AG04449 (cell line): Measurements from ENCODE around the gene RHOH.

Experiments used
- CTCF ChIA-PET: fragments of 350-600 bp; formaldehyde crosslinking; extraction: SDS; loops from one replicate; lab custom pipeline; 2021; ENCODE audit warnings: antibody characterized with exemption; lab: Yijun Ruan, JAX
- POLR2A ChIA-PET: fragments of 400-600, 350-600 bp; formaldehyde crosslinking; extraction: SDS; loops from one replicate; lab custom pipeline; 2020; ENCODE audit warnings: antibody characterized with exemption, inconsistent platforms; lab: Yijun Ruan, JAX
- DNase-seq: peaks from one replicate; pipeline ENCODE4 v3.0.0-alpha.2; 2010; ENCODE audit warnings: low read depth, low spot score
- H3K4me3 ChIP-seq: 2 replicates; pipeline ENCODE4 v1.5.1; 2011; ENCODE audit warnings: low read depth, mild to moderate bottlenecking, control low read depth, low read length
- TF ChIP-seq, protein P1 (sequence below): IDR thresholded peaks from one replicate; pipeline ENCODE4 v1.5.1; 2011; ENCODE audit warnings: mild to moderate bottlenecking, moderate library complexity, low read length, control low read depth, inconsistent platforms; ENCODE audit not compliant: insufficient read depth; ENCODE audit errors: missing control alignments

RHOH gene

DNA sequence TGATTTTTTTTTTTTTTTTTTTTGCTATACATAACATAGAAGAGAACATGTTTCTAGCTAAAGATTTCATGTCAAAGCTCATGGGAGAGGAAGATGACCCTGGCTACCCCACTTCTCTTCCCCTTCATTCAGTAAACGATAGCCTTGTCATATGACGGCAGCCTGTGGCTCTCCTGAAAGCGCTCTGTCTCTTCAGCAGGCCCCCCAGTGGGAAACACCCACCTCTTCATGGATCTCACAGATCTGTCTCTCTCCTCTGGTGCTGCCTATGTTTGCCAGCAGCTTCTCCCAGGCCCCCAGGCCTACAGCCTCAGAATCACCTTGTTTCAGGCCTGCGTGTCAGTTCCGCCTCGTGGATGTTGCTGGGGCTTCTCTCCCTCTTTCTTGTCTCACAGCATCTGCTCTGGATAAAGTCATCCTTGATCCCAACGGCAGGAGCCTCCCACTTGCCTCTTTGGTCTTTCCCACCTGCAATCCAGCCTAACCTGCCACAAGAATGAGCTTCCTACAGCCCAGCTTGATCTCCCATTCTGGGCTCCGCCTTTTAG lies 34.6 kb downstream of the RHOH start:
- ChIA-PET POLR2A (no interaction called here), CTCF (interaction anchor here (1.4 kb wide), 1 partner anchor 75 kb away, joined by 3 read pairs; no protein-coding TSS in a partner anchor)
- TF ChIP-seq, protein P1, sequence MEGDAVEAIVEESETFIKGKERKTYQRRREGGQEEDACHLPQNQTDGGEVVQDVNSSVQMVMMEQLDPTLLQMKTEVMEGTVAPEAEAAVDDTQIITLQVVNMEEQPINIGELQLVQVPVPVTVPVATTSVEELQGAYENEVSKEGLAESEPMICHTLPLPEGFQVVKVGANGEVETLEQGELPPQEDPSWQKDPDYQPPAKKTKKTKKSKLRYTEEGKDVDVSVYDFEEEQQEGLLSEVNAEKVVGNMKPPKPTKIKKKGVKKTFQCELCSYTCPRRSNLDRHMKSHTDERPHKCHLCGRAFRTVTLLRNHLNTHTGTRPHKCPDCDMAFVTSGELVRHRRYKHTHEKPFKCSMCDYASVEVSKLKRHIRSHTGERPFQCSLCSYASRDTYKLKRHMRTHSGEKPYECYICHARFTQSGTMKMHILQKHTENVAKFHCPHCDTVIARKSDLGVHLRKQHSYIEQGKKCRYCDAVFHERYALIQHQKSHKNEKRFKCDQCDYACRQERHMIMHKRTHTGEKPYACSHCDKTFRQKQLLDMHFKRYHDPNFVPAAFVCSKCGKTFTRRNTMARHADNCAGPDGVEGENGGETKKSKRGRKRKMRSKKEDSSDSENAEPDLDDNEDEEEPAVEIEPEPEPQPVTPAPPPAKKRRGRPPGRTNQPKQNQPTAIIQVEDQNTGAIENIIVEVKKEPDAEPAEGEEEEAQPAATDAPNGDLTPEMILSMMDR, result no peak
- no peak overlapping the region for H3K4me3 ChIP-seq
- no peak for DNase-seq

DNA sequence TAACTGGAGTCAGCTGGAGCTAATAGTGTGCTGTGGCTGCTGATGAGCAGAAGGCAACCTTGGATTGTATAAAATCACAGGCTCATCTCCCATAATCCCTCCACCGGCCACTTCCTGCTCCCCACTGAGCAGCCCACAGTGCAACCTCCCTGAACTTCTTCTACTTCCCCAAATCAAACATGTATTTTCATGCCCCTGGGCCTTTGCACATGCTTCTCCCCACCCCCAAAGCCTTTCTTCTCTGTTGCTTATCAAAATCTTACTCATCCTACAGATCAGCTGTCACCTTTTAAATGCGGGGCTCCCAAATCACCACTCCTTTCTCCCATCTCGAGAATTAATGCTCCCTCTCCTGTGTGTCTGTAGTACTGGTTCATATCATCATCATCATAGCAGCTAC lies 35.8 kb downstream of the RHOH start:
- TF ChIP-seq, protein P1, result no peak
- no peak overlapping the region for H3K4me3 ChIP-seq
- CTCF ChIA-PET, result no interaction called here
- POLR2A ChIA-PET, result interaction anchor here (0.6 kb wide), 1 partner anchor 13 kb away, joined by 3 read pairs; no protein-coding TSS in a partner anchor
- DNase-seq, result no peak

DNA sequence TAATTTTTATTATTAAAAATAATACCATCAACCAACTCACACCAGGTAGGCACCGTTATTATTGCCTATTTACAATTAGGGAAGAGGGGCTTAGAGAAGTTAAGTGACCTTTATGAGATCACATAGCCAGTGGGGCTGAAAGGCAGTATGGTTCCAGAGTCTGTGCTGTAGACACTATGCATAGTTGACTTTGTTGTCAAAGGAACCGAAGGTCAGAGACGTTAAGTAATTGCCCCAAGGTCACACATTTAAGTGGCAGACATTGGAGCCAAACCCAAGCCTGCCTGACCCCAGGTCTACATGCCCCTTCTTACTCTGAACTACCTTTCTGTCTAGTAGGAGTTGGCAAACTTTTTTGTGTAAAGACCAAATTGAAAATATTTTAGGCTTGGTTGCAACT lies 36.4 kb downstream of the RHOH start:
- no peak for DNase-seq
- ChIA-PET CTCF (no interaction called here), POLR2A (no interaction called here)
- TF ChIP-seq, protein P1, result no peak
- H3K4me3 ChIP-seq, result no peak overlapping the region

DNA sequence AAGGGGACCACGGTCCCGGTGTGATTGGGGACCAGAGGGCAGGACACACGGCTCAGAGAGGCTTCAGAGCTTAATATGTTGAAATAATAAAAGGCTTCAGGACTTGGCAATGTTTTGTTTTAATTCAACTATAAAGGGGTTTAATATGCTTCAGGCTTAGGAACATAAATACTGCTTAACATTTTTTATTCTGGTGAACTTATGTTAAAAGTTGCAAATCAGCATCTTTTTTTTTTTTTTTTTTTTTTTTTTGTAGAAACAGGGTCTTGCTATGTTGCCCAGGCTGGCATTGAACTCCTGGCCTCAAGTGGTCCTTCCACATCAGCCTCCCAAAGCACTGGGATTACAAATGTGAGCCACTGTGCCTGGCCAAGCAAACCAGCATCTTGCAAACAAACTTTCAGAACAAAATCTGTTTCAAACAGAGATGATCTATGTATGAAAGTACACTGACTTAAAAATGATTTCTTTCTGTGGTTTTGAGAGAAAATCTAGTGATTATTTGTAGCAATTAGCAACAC lies 37.7 kb downstream of the RHOH start:
- CTCF ChIA-PET, result no interaction called here
- POLR2A ChIA-PET, result no interaction called here
- no peak for DNase-seq
- TF ChIP-seq, protein P1, result no peak
- no peak overlapping the region for H3K4me3 ChIP-seq

DNA sequence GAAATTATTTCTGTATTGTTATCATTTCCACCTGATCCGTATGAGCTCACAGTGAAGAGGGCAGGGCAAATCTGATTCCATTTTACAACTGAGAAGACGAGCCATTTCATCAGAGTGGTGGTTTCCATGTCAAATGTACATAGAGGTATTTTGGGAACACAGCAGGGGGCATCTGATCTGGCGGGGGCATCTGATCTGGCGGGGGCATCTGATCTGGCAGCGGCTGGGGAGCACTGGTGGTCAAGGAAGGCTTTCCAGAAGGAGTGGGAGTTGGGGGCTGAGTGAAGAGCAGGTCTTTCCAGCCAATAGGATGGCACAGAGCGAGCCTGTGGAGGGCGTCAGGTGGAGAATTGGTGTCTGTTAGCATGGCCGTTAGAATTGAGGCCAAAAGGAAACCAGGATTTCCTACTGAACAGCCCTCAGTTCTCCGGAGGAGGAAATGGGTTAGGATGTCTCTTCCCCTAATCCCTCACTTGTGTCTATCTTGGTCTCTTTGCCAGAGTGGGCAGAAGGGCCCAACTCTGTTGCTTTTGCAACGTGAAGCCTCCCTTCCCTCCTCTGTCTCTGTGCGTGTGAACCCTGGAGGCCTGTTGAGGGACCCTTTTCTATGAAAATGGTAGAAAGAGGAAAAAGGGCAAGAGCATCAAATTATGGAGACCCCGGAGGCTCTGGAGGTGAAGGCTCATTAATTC lies 41.3 kb downstream of the RHOH start:
- POLR2A ChIA-PET, result no interaction called here
- TF ChIP-seq, protein P1, result no peak
- CTCF ChIA-PET, result interaction anchor here (1.6 kb wide), 1 partner anchor 9 kb away, joined by 5 read pairs; no protein-coding TSS in a partner anchor
- no peak for DNase-seq
- no peak overlapping the region for H3K4me3 ChIP-seq
